KOPT-K1 (cell line): Measurements from ENCODE around the gene ANKS1B.
"Not testable (repeated sequence)": the region's sequence is repeated elsewhere in the genome, so short reads cannot be mapped to it uniquely, and the experiment has no call there.

Experiments
- H3K27ac ChIP-seq: fragments of 200-600 bp; sonication (generic); 2 replicates; pipeline ENCODE4 v1.5.1; 2016; ENCODE audit warnings: antibody characterized with exemption, mild to moderate bottlenecking, low read depth, low read length; ENCODE audit not compliant: poor library complexity, severe bottlenecking
- H3K36me3 ChIP-seq: fragments of 200-600 bp; sonication (generic); 2 replicates; pipeline ENCODE4 v1.5.1; 2017; ENCODE audit warnings: antibody characterized with exemption, mild to moderate bottlenecking, low read length, moderate library complexity; ENCODE audit not compliant: insufficient read depth
- H3K9me3 ChIP-seq: fragments of 200-600 bp; sonication (generic); 2 replicates; pipeline ENCODE4 v1.5.1; 2017; ENCODE audit warnings: antibody characterized with exemption, low read length, mild to moderate bottlenecking; ENCODE audit not compliant: insufficient read depth, poor library complexity, severe bottlenecking

The ANKS1B gene

GRCh38 chr12:99859126-99859525, 125.6 kb downstream of the ANKS1B start:
- H3K27ac ChIP-seq = no peak overlapping the region
- no peaks in the 10 kb centered on the region for H3K9me3 ChIP-seq
- no peaks in the 10 kb centered on the region for H3K36me3 ChIP-seq

GRCh38 chr12:99852666-99853065, 132.1 kb downstream of the ANKS1B start:
- no peak overlapping the region for H3K27ac ChIP-seq
- no peaks in the 10 kb centered on the region for H3K36me3 ChIP-seq

GRCh38 chr12:99847936-99848335, 136.8 kb downstream of the ANKS1B start:
- Histone ChIP-seq H3K27ac (no peak overlapping the region), H3K36me3 (no peaks in the 10 kb centered on the region), H3K9me3 (no peaks in the 10 kb centered on the region)

More at GRCh38 chr12:99852666-99853065, 132.1 kb downstream of the ANKS1B start:
- H3K9me3 ChIP-seq = no peaks in the 10 kb centered on the region

GRCh38 chr12:99834710-99835109, 150.0 kb downstream of the ANKS1B start:
- no peaks in the 10 kb centered on the region for H3K9me3 ChIP-seq
- H3K27ac ChIP-seq = no peak overlapping the region
- H3K36me3 ChIP-seq = no peaks in the 10 kb centered on the region

DNA sequence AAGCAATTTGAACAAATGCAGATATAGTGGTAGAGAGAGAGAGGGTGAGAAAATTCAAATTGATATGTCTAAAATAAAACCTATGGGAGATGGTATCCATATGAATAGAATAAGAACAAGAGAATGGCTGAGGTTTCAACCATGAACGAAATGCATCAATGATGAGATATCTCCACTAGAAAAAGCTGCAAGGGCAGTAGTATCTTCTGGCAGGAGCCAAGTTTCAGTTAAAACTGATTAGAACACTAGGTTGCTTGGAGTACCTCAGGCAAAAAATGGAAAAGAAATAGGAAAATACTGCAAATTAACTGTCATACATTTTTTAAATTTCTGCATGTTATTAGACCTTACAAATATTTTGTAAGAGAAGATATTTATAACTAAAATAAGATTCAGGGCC, 151.3 kb downstream of the ANKS1B start:
- no peaks in the 10 kb centered on the region for H3K36me3 ChIP-seq
- H3K27ac ChIP-seq = no peak overlapping the region
- no peaks in the 10 kb centered on the region for H3K9me3 ChIP-seq

GRCh38 chr12:99824900-99825542, 159.7 kb downstream of the ANKS1B start:
- H3K9me3 ChIP-seq = no peaks in the 10 kb centered on the region
- no peaks in the 10 kb centered on the region for H3K36me3 ChIP-seq
- no peak overlapping the region for H3K27ac ChIP-seq

GRCh38 chr12:99822273-99822672, 162.5 kb downstream of the ANKS1B start:
- no peak overlapping the region for H3K27ac ChIP-seq
- H3K36me3 ChIP-seq = no peaks in the 10 kb centered on the region
- no peaks in the 10 kb centered on the region for H3K9me3 ChIP-seq

DNA sequence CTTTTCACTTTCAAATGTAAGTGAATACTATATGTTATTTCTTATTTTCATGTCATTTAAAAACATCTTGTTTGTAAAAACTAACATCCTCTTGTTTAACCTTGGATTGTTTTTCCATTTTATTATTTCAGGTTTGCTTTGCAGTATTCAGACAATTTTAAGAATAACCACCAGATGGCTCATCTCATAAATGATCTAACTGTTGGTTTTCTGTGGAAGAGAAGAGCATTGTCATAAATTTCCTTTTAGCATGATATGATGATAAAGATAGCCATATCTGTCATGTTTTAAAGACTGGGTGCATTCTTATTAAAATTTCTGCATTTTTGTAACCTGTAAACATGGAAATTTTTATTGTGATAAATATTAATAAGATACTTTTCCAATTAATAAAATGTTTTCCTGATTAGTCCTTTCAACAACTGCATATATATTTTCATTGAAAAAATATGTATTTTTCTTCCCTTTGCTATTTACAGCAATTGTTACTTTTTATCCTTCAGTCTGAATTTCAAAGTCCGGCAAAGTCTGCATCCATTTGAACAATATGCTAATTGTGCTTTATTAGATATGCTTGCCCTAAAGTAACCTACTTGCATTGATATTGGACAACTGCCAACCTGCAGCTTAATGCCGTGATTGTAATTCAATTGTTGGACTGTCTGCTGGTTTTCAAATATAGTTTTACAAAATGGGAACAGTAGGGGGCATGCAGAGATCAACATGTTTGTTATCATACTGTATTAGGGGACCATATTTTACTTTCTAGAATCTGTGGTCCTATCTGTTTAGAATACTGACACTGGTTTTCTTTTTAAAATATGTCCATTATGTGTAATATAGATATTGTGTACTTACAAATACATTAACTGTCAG, 173.8 kb downstream of the ANKS1B start:
- H3K36me3 ChIP-seq = no peaks in the 10 kb centered on the region
- no peak overlapping the region for H3K27ac ChIP-seq
- H3K9me3 ChIP-seq = no peaks in the 10 kb centered on the region

GRCh38 chr12:99809909-99810308, 174.8 kb downstream of the ANKS1B start:
- no peaks in the 10 kb centered on the region for H3K9me3 ChIP-seq
- no peaks in the 10 kb centered on the region for H3K36me3 ChIP-seq
- no peak overlapping the region for H3K27ac ChIP-seq

DNA sequence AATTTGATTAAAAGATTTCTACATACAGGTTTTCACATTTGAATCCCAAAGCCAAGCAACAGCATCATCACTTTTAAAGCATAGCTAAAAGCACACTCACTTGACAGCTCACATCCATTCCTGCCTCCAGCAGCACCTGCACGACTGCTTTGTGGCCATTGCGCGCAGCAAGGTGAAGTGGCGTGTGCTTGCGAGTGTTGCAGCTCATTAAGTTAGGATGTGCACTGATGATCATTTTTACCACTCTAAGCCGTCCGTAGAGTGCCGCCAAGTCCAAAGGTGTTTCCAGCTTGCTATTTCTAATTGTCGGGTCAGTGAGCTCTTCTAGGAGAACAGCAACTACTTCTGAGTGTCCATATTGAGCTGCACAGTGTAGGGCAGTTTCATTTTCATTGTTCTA, 178.4 kb downstream of the ANKS1B start:
- no peak overlapping the region for H3K27ac ChIP-seq
- H3K36me3 ChIP-seq = no peaks in the 10 kb centered on the region
- H3K9me3 ChIP-seq = no peaks in the 10 kb centered on the region

DNA sequence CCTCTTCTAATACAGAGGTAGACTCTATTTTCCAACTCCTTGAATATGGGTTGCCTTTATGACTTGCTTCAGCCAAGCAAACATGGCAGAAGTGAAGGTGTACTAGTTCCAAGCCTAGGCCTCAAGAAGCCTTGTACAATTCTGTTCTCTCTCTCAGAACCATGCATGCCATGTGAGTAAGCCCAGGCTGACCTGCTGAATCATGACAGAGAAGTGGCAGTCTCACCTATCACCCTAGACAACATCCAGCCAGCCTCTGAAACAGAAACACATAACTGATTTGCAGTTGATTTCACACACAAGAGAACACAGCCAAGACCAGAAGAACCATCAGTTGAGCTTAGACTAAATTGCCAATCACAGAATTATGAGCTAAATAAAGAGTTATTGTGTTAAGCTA, 180.0 kb downstream of the ANKS1B start:
- no peaks in the 10 kb centered on the region for H3K9me3 ChIP-seq
- no peaks in the 10 kb centered on the region for H3K36me3 ChIP-seq
- H3K27ac ChIP-seq = no peak overlapping the region

GRCh38 chr12:99800605-99801004, 184.1 kb downstream of the ANKS1B start:
- H3K9me3 ChIP-seq = no peaks in the 10 kb centered on the region
- H3K27ac ChIP-seq = no peak overlapping the region
- no peaks in the 10 kb centered on the region for H3K36me3 ChIP-seq

DNA sequence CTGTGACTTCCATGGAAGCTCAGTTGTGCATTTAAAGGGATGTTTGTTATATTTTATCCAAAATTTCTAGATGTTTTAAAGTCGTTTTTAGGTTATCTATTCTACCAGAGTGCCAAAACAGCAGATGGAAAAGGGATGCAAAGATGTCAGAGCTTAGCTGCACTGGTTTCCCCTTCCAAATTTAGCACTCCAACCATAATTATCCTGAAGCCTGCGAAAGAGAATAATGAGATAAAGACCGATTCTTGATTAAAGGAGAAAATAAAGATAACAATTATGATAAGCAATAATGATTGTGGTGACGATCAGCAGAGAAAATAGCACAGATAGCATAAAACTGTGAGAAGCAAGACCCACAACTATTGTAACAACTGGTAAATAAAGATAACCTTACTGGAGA, 186.8 kb downstream of the ANKS1B start:
- H3K36me3 ChIP-seq, H3K27ac ChIP-seq, H3K9me3 ChIP-seq: not testable (repeated sequence)

- Histone ChIP-seq H3K27ac (no peak overlapping the region), H3K9me3 (peaks cover 8% of the 10 kb centered on the region), H3K36me3 (no peaks in the 10 kb centered on the region)
These were observed 201.3 kb downstream of the ANKS1B start for GRCh38 chr12:99783421-99783820.

DNA sequence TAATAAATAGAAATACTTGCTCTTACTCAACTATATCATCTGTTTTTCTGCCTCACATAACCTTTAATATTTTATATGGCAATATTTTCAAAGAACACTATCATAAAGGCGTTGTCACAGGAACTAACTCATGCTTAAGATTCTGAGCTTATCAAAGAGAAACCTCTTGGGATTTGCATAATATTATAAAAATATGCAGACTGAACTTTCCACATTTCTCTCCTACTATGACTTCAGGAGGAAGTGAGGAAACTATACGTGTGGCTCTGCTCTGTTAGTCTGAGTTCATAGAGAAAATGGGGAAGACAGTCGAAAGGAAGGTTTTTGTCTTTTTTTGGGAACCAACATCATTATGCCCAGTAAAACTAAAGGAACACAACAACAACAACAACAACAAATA, 212.5 kb downstream of the ANKS1B start:
- H3K36me3 ChIP-seq = no peaks in the 10 kb centered on the region
- no peaks in the 10 kb centered on the region for H3K9me3 ChIP-seq
- H3K27ac ChIP-seq = no peak overlapping the region

GRCh38 chr12:99771659-99772058, 213.1 kb downstream of the ANKS1B start:
- Histone ChIP-seq H3K36me3 (no peaks in the 10 kb centered on the region), H3K27ac (no peak overlapping the region), H3K9me3 (no peaks in the 10 kb centered on the region)
